ENCODE measurements around the gene TMEM170A.

TMEM170A gene

GRCh38 chr16:75482434-75483205, 18.1 kb upstream of the TMEM170A start:
- DNase-seq (ENCODE audit: low read depth in 4 of 4, low spot score in 1 of 4), result no peak

- DNase-seq (ENCODE audit: low read depth in 4 of 4, low spot score in 1 of 4), result no peak
Observed at GRCh38 chr16:75481475-75481874, 17.0 kb upstream of the TMEM170A start.

- no peak for DNase-seq (ENCODE audit: low read depth in 4 of 4, low spot score in 1 of 4)
Observed at GRCh38 chr16:75479421-75479990, 15.0 kb upstream of the TMEM170A start.

- DNase-seq (ENCODE audit: low read depth in 4 of 4, low spot score in 1 of 4), result no peak
Observed at GRCh38 chr16:75478480-75479345, 14.2 kb upstream of the TMEM170A start.

- DNase-seq (ENCODE audit: low read depth in 4 of 4, low spot score in 1 of 4), result no peak
Observed at GRCh38 chr16:75477680-75478473, 13.4 kb upstream of the TMEM170A start.

GRCh38 chr16:75476817-75477216, 12.3 kb upstream of the TMEM170A start:
- DNase-seq (ENCODE audit: low read depth in 4 of 4, low spot score in 1 of 4), result no peak

GRCh38 chr16:75475420-75475847, 10.9 kb upstream of the TMEM170A start:
- no peak for DNase-seq (ENCODE audit: low read depth in 4 of 4, low spot score in 1 of 4)

GRCh38 chr16:75472908-75473877, 8.7 kb upstream of the TMEM170A start:
- DNase-seq (ENCODE audit: low read depth in 4 of 4, low spot score in 1 of 4), result no peak

GRCh38 chr16:75471723-75472633, 7.5 kb upstream of the TMEM170A start:
- DNase-seq (ENCODE audit: low read depth in 4 of 4, low spot score in 1 of 4), result no peak

GRCh38 chr16:75466760-75467159, 2.3 kb upstream of the TMEM170A start:
- no peak for DNase-seq (ENCODE audit: low read depth in 4 of 4, low spot score in 1 of 4)

GRCh38 chr16:75463389-75464121, 934 bp downstream of the TMEM170A start:
- peak in 3 of 4 experiments; percentile 2 to 16 (median 15) for DNase-seq (ENCODE audit: low read depth in 4 of 4, low spot score in 1 of 4)

GRCh38 chr16:75462806-75463205, 1.7 kb downstream of the TMEM170A start:
- no peak for DNase-seq (ENCODE audit: low read depth in 4 of 4, low spot score in 1 of 4)

- no peak for DNase-seq (ENCODE audit: low read depth in 4 of 4, low spot score in 1 of 4)
Observed at GRCh38 chr16:75461575-75461974, 2.9 kb downstream of the TMEM170A start.

- no peak for DNase-seq (ENCODE audit: low read depth in 4 of 4, low spot score in 1 of 4)
Observed at GRCh38 chr16:75460446-75460845, 4.0 kb downstream of the TMEM170A start.

- DNase-seq (ENCODE audit: low read depth in 4 of 4, low spot score in 1 of 4), result no peak
Observed at GRCh38 chr16:75459691-75460090, 4.8 kb downstream of the TMEM170A start.

GRCh38 chr16:75458439-75458838, 6.0 kb downstream of the TMEM170A start:
- no peak for DNase-seq (ENCODE audit: low read depth in 4 of 4, low spot score in 1 of 4)

- DNase-seq (ENCODE audit: low read depth in 4 of 4, low spot score in 1 of 4), result no peak
Observed at GRCh38 chr16:75458029-75458428, 6.5 kb downstream of the TMEM170A start.

- DNase-seq (ENCODE audit: low read depth in 4 of 4, low spot score in 1 of 4), result no peak
Observed at GRCh38 chr16:75457485-75458021, 6.9 kb downstream of the TMEM170A start.

All from stimulated activated CD4-positive, alpha-beta T cell treated with anti-CD3 and anti-CD28 coated beads, Interleukin-1b, Interleukin-23, amount 100 ng/mL, for 24 hours (primary cell).